HG02852 (cell line): ENCODE measurements around the gene KLHL28.
A peak's percentile ranks its signal among the peaks of the same experiment; 100 is the strongest.
"Not testable (repeated sequence)": the region's sequence is repeated elsewhere in the genome, so short reads cannot be mapped to it uniquely, and the experiment has no call there.

Experiments
- ATAC-seq: cut with Tn5 transposase; IDR thresholded peaks from one replicate; pipeline ENCODE4 v1.9.1; 2021; ENCODE audit warnings: mild to moderate bottlenecking, moderate library complexity; ENCODE audit not compliant: unreplicated experiment

The KLHL28 gene

DNA sequence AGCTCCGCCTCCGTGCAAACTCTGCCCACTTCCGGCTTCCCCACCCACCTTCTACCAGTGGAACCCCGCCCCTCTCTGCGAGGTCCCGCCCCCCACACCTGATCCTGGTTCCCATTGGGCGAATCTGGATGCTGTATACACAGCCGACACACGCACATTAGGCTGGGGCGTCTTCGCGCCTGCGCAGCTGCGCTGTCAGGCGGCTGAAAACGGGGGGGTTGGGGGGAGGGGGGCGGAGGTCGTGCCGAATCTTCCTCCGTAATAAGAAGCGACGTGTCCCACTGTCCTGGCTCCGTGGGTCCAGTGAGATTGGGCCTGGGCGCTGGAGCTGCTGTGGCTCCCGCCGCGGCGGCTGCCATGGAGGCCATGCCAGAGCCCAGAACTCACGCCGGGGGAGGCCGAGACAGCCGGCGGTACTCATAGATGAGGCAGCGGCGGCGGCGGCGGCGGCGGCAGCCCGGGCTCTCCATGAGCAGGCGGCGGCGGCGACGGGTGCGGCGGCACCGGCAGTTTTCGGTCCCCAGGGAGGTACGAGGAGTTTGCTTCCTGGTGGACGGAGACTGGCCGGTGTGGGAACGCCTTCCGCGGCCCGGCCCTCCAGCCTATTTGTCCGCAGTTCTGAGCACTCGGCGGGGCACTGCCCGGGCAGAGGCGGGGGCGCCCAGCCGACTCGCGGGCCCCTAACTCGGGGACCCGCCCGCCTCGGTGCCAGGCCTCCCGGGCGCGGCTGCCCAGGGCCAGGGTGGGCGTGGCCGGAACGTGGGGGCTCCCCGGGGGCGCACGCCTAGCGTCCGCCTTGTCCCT lies 64.5 kb downstream of the KLHL28 start:
- ATAC-seq = peak; percentile 91

- ATAC-seq = no peak
Observed at GRCh38 chr14:44896275-44897040, 65.3 kb downstream of the KLHL28 start.

DNA sequence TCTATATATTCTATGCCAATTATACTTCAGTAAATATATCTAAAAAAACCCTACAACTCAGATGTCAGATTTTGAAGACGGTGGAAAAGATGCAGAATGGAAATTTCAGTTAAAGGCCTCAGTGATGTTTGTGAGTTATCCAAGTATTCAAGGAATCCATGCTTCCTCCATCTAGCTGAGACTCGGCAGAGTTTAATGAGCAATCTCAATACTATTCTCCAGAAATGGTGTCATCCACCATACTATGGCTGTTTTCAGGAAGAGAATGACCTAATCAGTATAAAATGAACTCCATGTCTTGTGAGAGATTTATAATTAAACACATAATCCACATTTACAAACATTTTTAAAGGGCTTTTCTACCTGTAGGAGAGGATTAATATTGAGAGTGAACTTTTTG lies 66.0 kb downstream of the KLHL28 start:
- ATAC-seq = no peak

GRCh38 chr14:44893535-44893934 lies 68.2 kb downstream of the KLHL28 start:
- no peak for ATAC-seq

DNA sequence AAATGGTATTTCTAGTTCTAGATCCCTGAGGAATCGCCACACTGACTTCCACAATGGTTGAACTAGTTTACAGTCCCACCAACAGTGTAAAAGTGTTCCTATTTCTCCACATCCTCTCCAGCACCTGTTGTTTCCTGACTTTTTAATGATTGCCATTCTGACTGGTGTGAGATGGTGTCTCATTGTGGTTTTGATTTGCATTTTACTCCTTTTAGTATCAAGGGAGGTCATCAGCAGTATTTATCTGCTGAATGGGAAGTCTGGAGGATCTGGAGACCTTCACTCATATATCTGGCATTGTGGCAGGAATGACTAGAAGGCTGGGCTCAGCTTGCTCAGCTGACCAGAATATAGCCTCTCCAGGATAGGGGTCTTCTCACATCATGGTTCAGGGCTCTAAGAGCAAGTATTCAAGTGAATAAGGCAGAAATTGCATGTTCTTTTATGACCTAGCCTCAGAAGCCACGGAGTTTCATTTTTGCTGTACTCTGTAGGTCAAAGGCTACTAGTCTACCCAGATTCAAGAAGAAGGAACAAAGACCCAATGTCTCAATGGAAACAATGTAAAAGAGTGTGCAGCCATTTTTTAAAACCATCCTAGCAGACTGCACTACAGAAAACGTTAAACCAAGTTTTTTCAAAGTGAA lies 69.9 kb downstream of the KLHL28 start:
- not testable (repeated sequence) for ATAC-seq

- no peak for ATAC-seq
Observed at GRCh38 chr14:44889595-44890471, 71.9 kb downstream of the KLHL28 start.

DNA sequence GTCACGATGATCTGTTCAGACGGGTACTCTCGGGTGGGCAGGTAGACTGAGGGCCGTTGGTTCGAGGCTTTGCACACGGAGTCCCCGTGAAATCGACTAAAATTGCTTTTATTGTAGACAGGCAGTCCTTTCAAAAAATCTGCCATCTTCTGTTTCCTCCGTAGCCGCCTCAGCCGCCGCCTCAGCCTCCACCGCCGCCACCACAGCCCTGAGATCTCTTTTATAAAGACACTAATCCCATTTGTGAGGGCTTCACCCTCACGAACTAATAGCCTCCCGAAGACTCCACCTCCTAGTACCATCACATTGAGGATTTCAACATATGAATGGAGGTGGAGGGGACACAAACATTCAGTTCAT lies 74.2 kb downstream of the KLHL28 start:
- no peak for ATAC-seq

GRCh38 chr14:44886860-44887595 lies 74.7 kb downstream of the KLHL28 start:
- ATAC-seq = no peak

DNA sequence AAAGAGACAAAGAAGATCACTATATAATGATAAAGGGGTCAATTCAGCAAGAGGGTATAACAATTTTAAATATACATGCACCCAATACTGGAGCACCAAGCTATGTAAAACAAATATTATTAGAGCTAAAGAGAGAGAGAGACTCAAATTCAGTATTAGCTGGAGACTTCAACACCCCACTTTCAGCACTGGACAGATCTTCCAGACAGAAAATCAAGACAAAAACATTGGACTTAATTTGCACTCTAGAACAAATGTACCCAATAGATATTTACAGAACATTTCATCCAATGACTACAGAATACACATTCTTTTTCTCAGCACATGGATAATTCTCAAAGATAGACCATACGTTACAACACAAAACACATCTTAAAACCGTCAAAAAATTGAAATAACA lies 81.0 kb downstream of the KLHL28 start:
- no peak for ATAC-seq
